C4-2B (cell line): ENCODE measurements around the gene MITF.

Experiments used
- H3K27ac ChIP-seq: fragments of 450-650 bp; 2 replicates; pipeline ENCODE4 v1.5.1; 2017
- ZFX ChIP-seq: fragments of 450-650 bp; IDR thresholded peaks from 2 replicates; pipeline ENCODE4 v1.6.1; 2017
- TF ChIP-seq, protein P1 (sequence below): fragments of 450-650 bp; conservative IDR thresholded peaks from 2 replicates; pipeline ENCODE4 v1.5.1; 2017; ENCODE audit warnings: mild to moderate bottlenecking

MITF gene, protein sequence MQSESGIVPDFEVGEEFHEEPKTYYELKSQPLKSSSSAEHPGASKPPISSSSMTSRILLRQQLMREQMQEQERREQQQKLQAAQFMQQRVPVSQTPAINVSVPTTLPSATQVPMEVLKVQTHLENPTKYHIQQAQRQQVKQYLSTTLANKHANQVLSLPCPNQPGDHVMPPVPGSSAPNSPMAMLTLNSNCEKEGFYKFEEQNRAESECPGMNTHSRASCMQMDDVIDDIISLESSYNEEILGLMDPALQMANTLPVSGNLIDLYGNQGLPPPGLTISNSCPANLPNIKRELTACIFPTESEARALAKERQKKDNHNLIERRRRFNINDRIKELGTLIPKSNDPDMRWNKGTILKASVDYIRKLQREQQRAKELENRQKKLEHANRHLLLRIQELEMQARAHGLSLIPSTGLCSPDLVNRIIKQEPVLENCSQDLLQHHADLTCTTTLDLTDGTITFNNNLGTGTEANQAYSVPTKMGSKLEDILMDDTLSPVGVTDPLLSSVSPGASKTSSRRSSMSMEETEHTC

DNA sequence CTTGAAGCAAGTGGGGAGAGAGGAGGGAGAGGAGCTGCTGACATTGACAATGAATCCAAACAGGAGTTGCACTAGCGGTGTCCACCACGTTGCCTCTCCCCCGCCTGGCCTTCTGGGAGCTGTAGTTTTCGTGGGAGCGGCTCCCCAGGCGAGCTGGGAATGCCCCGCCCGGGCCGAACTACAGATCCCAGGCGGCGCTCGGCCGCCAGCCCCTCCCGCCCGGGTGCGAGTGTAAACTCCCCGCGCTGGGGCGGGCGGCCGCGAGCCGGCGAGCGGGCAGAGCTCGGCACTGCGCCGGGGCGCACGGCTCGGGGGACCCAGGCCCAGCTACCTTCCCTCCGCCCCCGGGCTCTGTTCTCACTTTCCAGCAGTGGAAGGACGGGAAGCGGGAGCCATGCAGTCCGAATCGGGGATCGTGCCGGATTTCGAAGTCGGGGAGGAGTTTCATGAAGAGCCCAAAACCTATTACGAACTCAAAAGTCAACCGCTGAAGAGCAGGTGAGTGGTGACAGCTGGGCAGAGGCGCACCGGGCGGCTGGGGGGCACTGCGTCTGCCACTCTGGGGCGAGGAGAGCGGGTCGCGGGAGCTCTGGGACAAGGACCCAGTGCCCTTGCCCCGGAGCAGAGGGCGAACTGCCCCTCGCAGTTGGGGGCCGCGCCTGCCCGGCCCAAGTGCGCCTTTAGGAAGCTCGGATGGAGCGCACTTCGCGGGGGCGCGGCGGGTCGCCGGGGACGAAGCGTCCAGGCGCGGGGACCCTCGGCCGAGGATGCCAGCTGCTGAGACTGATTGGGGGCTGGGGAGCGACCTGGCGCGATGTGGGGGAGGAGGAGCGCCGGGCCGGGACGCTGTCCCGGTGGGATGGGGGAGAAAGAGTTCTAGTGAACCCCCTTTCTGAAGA, at the start of gene MITF:
TSS of gene MITF (plus strand) at position 261 of the 899 bp plus-strand sequence. CDS start at position 395, 134 bp downstream.
- H3K27ac ChIP-seq = peak within 1 kb of the TSS; percentile 50

DNA sequence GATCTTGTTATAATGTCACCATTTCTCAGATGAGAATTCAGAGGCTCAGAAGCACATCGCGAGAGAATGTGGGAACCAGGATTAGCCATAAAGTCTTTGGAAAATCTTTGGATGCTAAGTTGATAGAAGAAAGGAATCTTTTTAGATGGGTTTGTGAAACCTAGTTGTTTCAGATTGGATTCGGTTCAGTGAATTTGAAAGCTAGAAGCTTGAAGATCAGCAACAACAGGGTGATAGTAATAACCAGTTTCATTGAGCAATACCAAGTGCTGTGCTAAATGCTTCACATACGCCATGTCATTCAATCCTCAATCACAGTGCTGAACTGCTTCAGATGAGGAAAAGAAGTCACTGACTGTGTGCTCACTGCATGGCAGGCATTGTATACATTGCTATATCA, 47.4 kb upstream of the MITF start:
- TF ChIP-seq ZFX = no peak
- TF ChIP-seq, protein P1, sequence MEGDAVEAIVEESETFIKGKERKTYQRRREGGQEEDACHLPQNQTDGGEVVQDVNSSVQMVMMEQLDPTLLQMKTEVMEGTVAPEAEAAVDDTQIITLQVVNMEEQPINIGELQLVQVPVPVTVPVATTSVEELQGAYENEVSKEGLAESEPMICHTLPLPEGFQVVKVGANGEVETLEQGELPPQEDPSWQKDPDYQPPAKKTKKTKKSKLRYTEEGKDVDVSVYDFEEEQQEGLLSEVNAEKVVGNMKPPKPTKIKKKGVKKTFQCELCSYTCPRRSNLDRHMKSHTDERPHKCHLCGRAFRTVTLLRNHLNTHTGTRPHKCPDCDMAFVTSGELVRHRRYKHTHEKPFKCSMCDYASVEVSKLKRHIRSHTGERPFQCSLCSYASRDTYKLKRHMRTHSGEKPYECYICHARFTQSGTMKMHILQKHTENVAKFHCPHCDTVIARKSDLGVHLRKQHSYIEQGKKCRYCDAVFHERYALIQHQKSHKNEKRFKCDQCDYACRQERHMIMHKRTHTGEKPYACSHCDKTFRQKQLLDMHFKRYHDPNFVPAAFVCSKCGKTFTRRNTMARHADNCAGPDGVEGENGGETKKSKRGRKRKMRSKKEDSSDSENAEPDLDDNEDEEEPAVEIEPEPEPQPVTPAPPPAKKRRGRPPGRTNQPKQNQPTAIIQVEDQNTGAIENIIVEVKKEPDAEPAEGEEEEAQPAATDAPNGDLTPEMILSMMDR = no peak
- no peak overlapping the region for H3K27ac ChIP-seq

More for the DNA sequence above, at the start of gene MITF:
- no peak for TF ChIP-seq ZFX
- TF ChIP-seq, protein P1 = no peak

DNA sequence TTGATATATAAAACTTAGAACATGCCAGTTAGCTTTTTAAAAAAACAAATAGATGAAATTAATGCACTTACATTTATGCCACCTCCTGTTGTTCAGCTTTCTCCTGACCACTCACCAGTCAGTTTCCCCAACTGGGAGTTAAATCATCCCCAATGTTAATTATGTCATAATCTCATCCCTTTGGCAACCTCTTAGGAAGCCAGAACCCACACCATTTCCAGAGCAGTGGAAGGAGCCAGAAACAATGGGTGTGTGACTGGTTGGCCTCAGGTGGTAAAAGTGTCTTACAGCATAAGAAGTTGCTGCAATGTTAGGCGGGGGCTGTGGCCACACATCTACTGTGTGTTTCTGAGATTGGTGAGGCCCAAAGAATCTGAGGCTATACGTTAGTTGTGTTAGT, 46.5 kb upstream of the MITF start:
- TF ChIP-seq ZFX = no peak
- TF ChIP-seq, protein P1 = no peak
- no peak overlapping the region for H3K27ac ChIP-seq

DNA sequence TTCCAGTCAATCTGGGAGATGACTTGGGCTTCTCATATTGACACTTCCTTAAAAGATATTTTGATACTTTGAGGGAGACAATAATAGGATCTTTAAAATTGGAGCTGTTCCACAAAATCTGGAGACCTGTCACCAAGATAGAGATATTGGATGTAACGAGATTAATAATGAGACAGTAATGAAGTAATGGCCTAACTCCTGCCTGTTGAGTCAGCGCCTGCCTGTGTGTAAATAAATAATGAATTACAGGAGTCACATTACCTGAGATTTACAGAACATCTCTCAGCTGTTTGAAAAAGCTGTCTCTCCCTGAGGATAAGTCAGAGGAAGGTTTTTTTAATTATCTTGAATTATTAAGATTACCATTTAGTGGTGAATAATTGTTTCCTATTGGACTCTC, 43.8 kb upstream of the MITF start:
- TF ChIP-seq, protein P1 = no peak
- TF ChIP-seq ZFX = no peak
- H3K27ac ChIP-seq = no peak overlapping the region

DNA sequence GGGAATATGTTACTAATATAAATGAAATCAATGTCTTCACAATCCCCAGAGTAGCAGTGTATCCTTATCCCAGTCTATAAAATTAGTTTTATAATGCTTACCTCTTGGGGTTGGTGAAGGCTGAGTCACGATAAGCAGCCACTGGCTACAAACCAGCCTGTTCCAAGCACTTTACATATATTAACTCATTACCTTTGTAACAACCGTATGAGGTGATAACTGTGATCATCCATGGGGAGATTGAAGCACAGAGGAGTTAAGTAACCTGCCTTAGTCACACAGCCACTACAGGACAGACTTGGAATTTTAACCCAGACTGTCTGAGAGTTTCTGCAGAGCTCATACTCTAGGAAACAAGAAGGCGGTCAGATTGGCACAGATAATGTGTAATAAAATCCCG, 43.3 kb upstream of the MITF start:
- no peak overlapping the region for H3K27ac ChIP-seq
- TF ChIP-seq ZFX = no peak
- TF ChIP-seq, protein P1 = no peak

DNA sequence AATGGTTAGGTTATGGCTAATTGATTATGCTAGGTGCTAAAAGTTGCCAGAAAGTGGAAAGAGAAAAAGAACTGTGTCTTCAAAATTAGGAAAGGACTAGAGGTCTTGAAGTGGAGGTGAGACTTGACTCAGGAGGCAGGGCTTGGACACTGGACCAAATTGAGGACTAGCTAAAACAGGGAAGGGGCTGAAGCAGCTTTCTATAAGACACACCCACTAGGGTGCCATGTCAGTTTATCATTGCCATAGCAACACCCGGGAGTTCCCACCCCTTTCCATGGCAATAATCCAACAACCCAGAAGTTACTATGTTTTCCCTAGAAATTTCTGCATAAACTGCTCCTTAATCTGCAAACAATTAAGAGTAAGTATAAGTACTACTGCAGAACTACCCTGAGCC, 42.9 kb upstream of the MITF start:
- H3K27ac ChIP-seq = no peak overlapping the region
- TF ChIP-seq, protein P1 = no peak
- no peak for TF ChIP-seq ZFX

DNA sequence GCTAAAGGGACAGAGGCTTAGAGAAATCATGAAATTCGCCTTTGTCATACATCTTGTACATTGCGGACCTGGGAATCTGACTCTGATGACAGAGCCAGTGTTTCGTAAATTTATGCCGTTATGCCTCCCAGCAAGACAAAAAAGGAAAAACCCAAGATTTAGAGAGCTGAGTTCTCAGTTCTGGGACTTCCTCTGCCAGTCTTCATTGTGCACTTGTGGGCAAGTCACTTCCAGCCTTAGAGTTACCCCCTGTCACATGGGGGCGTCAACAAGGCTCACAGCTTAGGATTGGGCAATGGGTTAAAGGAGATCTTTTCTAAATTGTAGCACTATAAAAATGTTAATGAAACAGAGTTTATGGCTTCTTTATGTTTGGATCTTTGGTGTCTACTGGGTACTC, 41.9 kb upstream of the MITF start:
- no peak for TF ChIP-seq ZFX
- TF ChIP-seq, protein P1 = no peak
- no peak overlapping the region for H3K27ac ChIP-seq
